Measurements from ENCODE around the gene PACRG. TPM values are rescaled to one million over a fixed set of nuclear protein-coding genes. Genes with fewer than 3 reads are reported as not detected.

PACRG gene
- polyA plus RNA-seq, 2 of the 4 experiments (the other 2 are of a cell fraction) = 0.14 to 0.30 TPM

DNA sequence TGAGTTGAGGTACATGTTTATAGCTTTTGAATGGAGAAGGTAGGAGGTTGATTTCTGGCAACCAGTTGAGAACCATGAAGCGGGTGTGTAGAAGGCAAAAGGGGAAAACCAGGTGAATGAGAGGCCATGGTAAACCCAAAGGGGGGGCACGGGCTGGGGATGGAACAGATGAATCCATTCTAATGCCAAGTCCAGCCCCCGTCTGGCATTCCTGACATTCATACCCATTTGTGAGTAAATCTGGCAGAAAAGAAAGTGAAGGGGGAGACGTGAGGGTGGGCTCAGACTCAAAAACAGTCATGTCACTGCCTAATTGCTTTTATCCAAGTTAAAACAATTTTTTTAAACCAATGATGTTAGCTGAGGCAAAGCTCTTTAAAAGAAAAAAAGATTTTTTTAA, 513.9 kb downstream of the PACRG start:
- Histone ChIP-seq H3K4me1 (no peaks in the 10 kb centered on the region), H3K9me3 (no peaks in the 10 kb centered on the region), H3K4me2 (no peak overlapping the region), H3K4me3 (no peak overlapping the region), H3K27ac (no peak overlapping the region)
- TF ChIP-seq ESRRA (IDR thresholded peaks at IDR 0.05; ENCODE audit: borderline replicate concordance, low read length) = no peak
- FAIRE-seq (no peak), ATAC-seq (no peak), DNase-seq (ENCODE audit: low read depth in 1 of 2, low spot score in 1 of 2) (no peak)
- CTCF ChIA-PET = no interaction called here
- POLR2A ChIA-PET = no interaction called here
- WGBS (ENCODE audit: missing lambda C conversion rate) = 55% methylated on average over 4 of the region's 4 CpGs

- no peak overlapping the region for H3K27ac ChIP-seq
- CTCF ChIA-PET = no interaction called here
- WGBS (ENCODE audit: missing lambda C conversion rate) = 85% methylated on average over 8 of the region's 8 CpGs
- DNase-seq (ENCODE audit: low read depth in 1 of 2, low spot score in 1 of 2) (no peak), FAIRE-seq (no peak), ATAC-seq (no peak)
- POLR2A ChIA-PET = no interaction called here
- H3K4me1 ChIP-seq = no peaks in the 10 kb centered on the region
- TF ChIP-seq HOXB5 (CRISPR knock-in tag; IDR thresholded peaks at IDR 0.05) (no peak), CBX8 (IDR thresholded peaks at IDR 0.05) (no peak), MAFK (IDR thresholded peaks at IDR 0.05; ENCODE audit: partially characterized antibody) (no peak), CTCF (IDR thresholded peaks at IDR 0.05) (no peak), BHLHE40 (IDR thresholded peaks at IDR 0.05; ENCODE audit: low read depth, low read length) (no peak), FOSL2 (IDR thresholded peaks at IDR 0.05) (no peak), FOSL2 (CRISPR knock-in tag; IDR thresholded peaks at IDR 0.05) (no peak), JUN (IDR thresholded peaks at IDR 0.05) (no peak)
- H3K9me3 ChIP-seq = no peaks in the 10 kb centered on the region
- no peak overlapping the region for H3K4me3 ChIP-seq
- H3K4me2 ChIP-seq = no peak overlapping the region
These were observed 515.3 kb downstream of the PACRG start for GRCh38 chr6:163243083-163243482.

GRCh38 chr6:163243692-163244589, 516.2 kb downstream of the PACRG start:
- FAIRE-seq (no peak), ATAC-seq (no peak), DNase-seq (ENCODE audit: low read depth in 1 of 2, low spot score in 1 of 2) (no peak)
- CTCF ChIA-PET = no interaction called here
- Histone ChIP-seq H3K4me1 (no peaks in the 10 kb centered on the region), H3K27ac (no peak overlapping the region), H3K4me2 (no peak overlapping the region), H3K9me3 (no peaks in the 10 kb centered on the region), H3K4me3 (no peak overlapping the region)
- WGBS (ENCODE audit: missing lambda C conversion rate) = 78% methylated on average over 11 of the region's 11 CpGs
- no peak for TF ChIP-seq CHD4 (IDR thresholded peaks at IDR 0.05; ENCODE audit: borderline replicate concordance)
- no peak for TF ChIP-seq POLR2AphosphoS2 (conservative IDR thresholded peaks at IDR 0.05; ENCODE audit: low read length)
- TF ChIP-seq KDM1A (IDR thresholded peaks at IDR 0.05; ENCODE audit: low read depth) = no peak
- POLR2A ChIA-PET = no interaction called here

DNA sequence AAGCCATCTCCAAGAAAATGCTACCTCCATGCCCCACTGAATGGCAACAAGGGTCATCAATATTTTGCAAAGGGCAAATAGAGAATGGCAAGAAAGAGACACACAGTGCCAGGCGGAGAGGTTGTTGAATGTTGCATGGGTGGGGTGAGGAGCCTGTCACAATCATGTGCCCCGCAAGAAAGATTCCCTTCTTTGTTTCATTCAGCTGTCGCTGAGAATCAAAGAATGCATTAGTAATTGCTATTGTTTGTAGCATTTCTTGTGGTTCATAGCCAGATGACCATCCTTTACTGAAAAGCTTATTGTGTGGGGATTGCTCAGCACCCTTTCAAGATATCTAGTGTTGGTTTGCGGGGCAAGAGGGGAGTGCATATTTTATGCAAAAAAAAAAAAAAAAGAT, 520.3 kb downstream of the PACRG start:
- ChIA-PET CTCF (no interaction called here), POLR2A (no interaction called here)
- Histone ChIP-seq H3K4me1 (no peaks in the 10 kb centered on the region), H3K4me2 (no peak overlapping the region), H3K4me3 (no peak overlapping the region), H3K9me3 (no peaks in the 10 kb centered on the region), H3K27ac (no peak overlapping the region)
- ATAC-seq = no peak
- 89% methylated on average over 4 of the region's 4 CpGs for WGBS (ENCODE audit: missing lambda C conversion rate)
- FAIRE-seq = no peak
- TF ChIP-seq, protein P1, sequence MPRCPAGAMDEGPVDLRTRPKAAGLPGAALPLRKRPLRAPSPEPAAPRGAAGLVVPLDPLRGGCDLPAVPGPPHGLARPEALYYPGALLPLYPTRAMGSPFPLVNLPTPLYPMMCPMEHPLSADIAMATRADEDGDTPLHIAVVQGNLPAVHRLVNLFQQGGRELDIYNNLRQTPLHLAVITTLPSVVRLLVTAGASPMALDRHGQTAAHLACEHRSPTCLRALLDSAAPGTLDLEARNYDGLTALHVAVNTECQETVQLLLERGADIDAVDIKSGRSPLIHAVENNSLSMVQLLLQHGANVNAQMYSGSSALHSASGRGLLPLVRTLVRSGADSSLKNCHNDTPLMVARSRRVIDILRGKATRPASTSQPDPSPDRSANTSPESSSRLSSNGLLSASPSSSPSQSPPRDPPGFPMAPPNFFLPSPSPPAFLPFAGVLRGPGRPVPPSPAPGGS (IDR thresholded peaks at IDR 0.05) = no peak
- TF ChIP-seq CBX8 (IDR thresholded peaks at IDR 0.05) = no peak
- DNase-seq (ENCODE audit: low read depth in 1 of 2, low spot score in 1 of 2) = no peak

DNA sequence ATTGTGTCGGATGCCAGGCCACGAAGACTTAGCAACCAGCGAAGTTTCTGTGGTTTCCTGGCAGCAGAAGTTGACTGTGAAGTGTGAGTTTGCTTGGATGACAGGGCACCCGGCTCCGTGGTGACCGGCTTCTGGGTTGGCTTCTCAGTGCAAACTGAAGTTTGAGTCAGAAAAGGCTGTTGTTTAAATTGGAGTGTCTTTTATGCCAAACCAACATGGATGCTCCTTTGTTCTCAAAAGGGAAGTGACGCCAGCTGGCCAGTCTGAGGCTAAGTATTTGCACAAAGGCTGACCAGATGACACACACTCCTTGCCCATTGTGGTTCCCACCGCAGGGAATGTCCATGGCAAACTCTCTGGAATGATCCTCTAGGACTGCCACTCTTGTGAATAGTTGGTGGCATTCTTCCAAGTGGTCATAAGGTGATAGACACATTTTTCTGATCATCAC, 521.9 kb downstream of the PACRG start:
- H3K4me2 ChIP-seq = no peak overlapping the region
- ChIA-PET CTCF (no interaction called here), POLR2A (no interaction called here)
- H3K4me3 ChIP-seq = no peak overlapping the region
- H3K27ac ChIP-seq = no peak overlapping the region
- H3K4me1 ChIP-seq = no peaks in the 10 kb centered on the region
- FAIRE-seq (no peak), ATAC-seq (no peak), DNase-seq (ENCODE audit: low read depth in 1 of 2, low spot score in 1 of 2) (no peak)
- no peaks in the 10 kb centered on the region for H3K9me3 ChIP-seq
- 64% methylated on average over 6 of the region's 8 CpGs for WGBS (ENCODE audit: missing lambda C conversion rate)
- no peak for TF ChIP-seq HES2 (IDR thresholded peaks at IDR 0.05)
- TF ChIP-seq POLR2AphosphoS2 (conservative IDR thresholded peaks at IDR 0.05; ENCODE audit: low read length) = no peak
- TF ChIP-seq MYC (IDR thresholded peaks at IDR 0.05; ENCODE audit: borderline replicate concordance, low read length) = no peak
- TF ChIP-seq CHD2 (IDR thresholded peaks at IDR 0.05; ENCODE audit: low read length, partially characterized antibody) = no peak
- no peak for TF ChIP-seq ZNF302 (CRISPR knock-in tag; IDR thresholded peaks at IDR 0.05)
- TF ChIP-seq NR3C1 (IDR thresholded peaks at IDR 0.05) = no peak
- no peak for TF ChIP-seq SREBF2 (IDR thresholded peaks at IDR 0.05)
- no peak for TF ChIP-seq EHMT2 (IDR thresholded peaks at IDR 0.05; ENCODE audit: low read depth)
- TF ChIP-seq BHLHE40 (IDR thresholded peaks at IDR 0.05; ENCODE audit: low read depth, low read length) = no peak
- no peak for TF ChIP-seq MAZ (IDR thresholded peaks at IDR 0.05; ENCODE audit: borderline replicate concordance, low read depth, low read length)
- no peak for TF ChIP-seq CHD4 (IDR thresholded peaks at IDR 0.05; ENCODE audit: borderline replicate concordance)
- no peak for TF ChIP-seq USF2 (IDR thresholded peaks at IDR 0.05)
- TF ChIP-seq HOXB13 (CRISPR knock-in tag; IDR thresholded peaks at IDR 0.05; ENCODE audit: low read depth) = no peak
- no peak for TF ChIP-seq TFCP2L1 (CRISPR knock-in tag; IDR thresholded peaks at IDR 0.05)
